ENCODE results near the gene TXN. TPM values are rescaled to one million over a fixed set of nuclear protein-coding genes. Genes with fewer than 3 reads are reported as not detected.

The TXN gene
- total and polyA plus RNA-seq, 2 of the 8 experiments (the other 6 are each of a cell fraction or from before 2014, with no cell fraction given): 297 to 419 TPM

DNA sequence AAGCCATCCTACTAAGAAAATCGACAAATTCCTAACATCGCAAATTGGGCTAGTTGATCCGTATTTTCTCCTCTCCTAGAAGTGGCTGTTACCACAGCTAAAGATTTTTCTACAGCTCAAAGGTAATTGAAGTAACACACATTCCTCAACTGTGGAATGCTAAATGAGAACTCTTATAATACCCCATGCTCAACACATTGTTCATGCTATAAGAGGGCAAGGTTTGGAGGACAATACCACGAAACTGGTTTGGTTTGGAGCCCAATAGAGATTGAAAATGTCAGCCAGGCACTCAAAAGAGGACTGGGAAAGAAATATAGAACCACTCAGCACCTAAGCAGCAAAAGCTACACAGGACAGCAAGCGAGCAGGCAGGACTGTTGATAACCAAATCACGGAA, 10.1 kb downstream of the TXN start:
- no peak overlapping the region for H4K8ac ChIP-seq (ENCODE audit: extremely low read depth, insufficient read depth, low read length)
- no peaks in the 10 kb centered on the region for H3K23me2 ChIP-seq (ENCODE audit: low read depth, low read length)
- H3K9ac ChIP-seq (replicated peaks in 1 of 4; ENCODE audit: extremely low read depth in 1 of 4, low read depth in 3 of 4, low read length in 3 of 4): no peak overlapping the region
- no peak overlapping the region for H4K91ac ChIP-seq (replicated peaks; ENCODE audit: insufficient read length, low read length)
- H2BK12ac ChIP-seq (ENCODE audit: low read depth, low read length): no peak overlapping the region
- H3K56ac ChIP-seq (replicated peaks; ENCODE audit: insufficient read length, low read depth, low read length): no peak overlapping the region
- H3K4me2 ChIP-seq (ENCODE audit: insufficient read depth in 1 of 2, low read depth in 2 of 2, low read length in 2 of 2): no peak overlapping the region
- no peak for DNase-seq (ENCODE audit: low read depth in 1 of 2, low spot score in 2 of 2)
- no peaks in the 10 kb centered on the region for H3K9me3 ChIP-seq (ENCODE audit: insufficient read depth in 2 of 2, low read depth in 1 of 2, low read length in 1 of 2)
- no peak overlapping the region for H2BK15ac ChIP-seq (ENCODE audit: low read length)
- H3K23ac ChIP-seq (ENCODE audit: insufficient read length): no peak overlapping the region
- H3K4ac ChIP-seq (replicated peaks; ENCODE audit: insufficient read length, low read depth, low read length): no peak overlapping the region
- no peak overlapping the region for H2BK120ac ChIP-seq (replicated peaks; ENCODE audit: low read depth, low read length)
- WGBS, 2 experiments (ENCODE audit: extremely low coverage in 1 of 2, insufficient coverage in 1 of 2, insufficient read length in 1 of 2, insufficient replicate concordance in 2 of 2, low coverage in 1 of 2, low lambda C conversion rate in 2 of 2, missing lambda C conversion rate in 1 of 2): 87% methylated on average over 6 of the region's 6 CpGs; no CpG with 5 or more reads in 1 of the 2 experiments
- no peak overlapping the region for H2BK5ac ChIP-seq (ENCODE audit: low read depth, low read length)
- no peak overlapping the region for H2AFZ ChIP-seq (ENCODE audit: low read length)
- H3K27me3 ChIP-seq (replicated peaks in 1 of 4; ENCODE audit: control insufficient read depth in 3 of 4, extremely low read depth in 1 of 4, insufficient read depth in 3 of 4, low read length in 3 of 4): no peaks in the 10 kb centered on the region
- ChIA-PET CTCF (ENCODE audit: partially characterized antibody) (interaction anchor here (1.4 kb wide), 1 partner anchor 35 kb away, joined by 3 read pairs; no protein-coding TSS in a partner anchor), POLR2A (ENCODE audit: partially characterized antibody) (interaction anchor here (1.3 to 1.9 kb wide), 2 partner anchors 10 kb away, joined by 3 to 8 read pairs; partner anchors contain the start of gene TXN)
- peaks cover 0 to 41% of the 10 kb centered on the region in 2 experiments; a peak in 2 of 4 replicates for H3K79me2 ChIP-seq (ENCODE audit: control insufficient read depth in 1 of 2, insufficient read depth in 2 of 2, low read length in 2 of 2)
- no peak overlapping the region for H2AK5ac ChIP-seq (ENCODE audit: low read depth, low read length)
- peaks cover 6 to 10% of the 10 kb centered on the region in 2 experiments for H4K20me1 ChIP-seq (replicated peaks in 1 of 2; ENCODE audit: control insufficient read depth in 1 of 2, insufficient read depth in 2 of 2, low read length in 2 of 2)
- no peaks in the 10 kb centered on the region; a peak in 3 of 7 replicates for H3K4me1 ChIP-seq (replicated peaks in 1 of 4; ENCODE audit: control insufficient read depth in 3 of 4, insufficient read depth in 4 of 4, low read length in 3 of 4)
- no peak for FAIRE-seq
- no peak overlapping the region for H3K18ac ChIP-seq (ENCODE audit: extremely low read depth, low read length)
- peaks cover 3 to 64% (median 35%) of the 10 kb centered on the region in 4 experiments; a peak in 7 of 8 replicates for H3K36me3 ChIP-seq (ENCODE audit: control insufficient read depth in 2 of 4, insufficient read depth in 4 of 4, low read length in 3 of 4)
- H3K4me3 ChIP-seq (ENCODE audit: extremely low read depth in 1 of 4, insufficient read depth in 2 of 4, low read depth in 3 of 4, low read length in 4 of 4): no peak overlapping the region
- no peak overlapping the region for H4K5ac ChIP-seq (ENCODE audit: insufficient read length, low read depth, low read length)
- H2BK20ac ChIP-seq (ENCODE audit: low read length): no peak overlapping the region
- no peak overlapping the region for H3K27ac ChIP-seq (ENCODE audit: low read depth, low read length)
- no peak overlapping the region for H3K14ac ChIP-seq (ENCODE audit: insufficient read length)
- H3K79me1 ChIP-seq (ENCODE audit: low read depth, low read length): peaks cover 2% of the 10 kb centered on the region; the same call in 1 of the 2 replicates
- TF ChIP-seq BCL11A (IDR thresholded peaks at IDR 0.05; ENCODE audit: low read depth in 2 of 2, low read length in 2 of 2) (no peak), SP2 (IDR thresholded peaks at IDR 0.05; ENCODE audit: low read length) (no peak)

Data from H1 (cell line).